ENCODE measurements around the gene SH3BGRL. TPM values are rescaled to one million over a fixed set of nuclear protein-coding genes. Genes with fewer than 3 reads are reported as not detected.
"Not testable (repeated sequence)": the region's sequence is repeated elsewhere in the genome, so short reads cannot be mapped to it uniquely, and the experiment has no call there.

The SH3BGRL gene
- total RNA-seq, 6 experiments from 2014 or later, result 12.4 to 35.3 (median 23.5) TPM

- Histone ChIP-seq H3K4me1 (no peaks in the 10 kb centered on the region), H3K36me3 (no peaks in the 10 kb centered on the region), H3K9me3 (no peaks in the 10 kb centered on the region), H3K4me3 (no peak overlapping the region), H3K27me3 (no peaks in the 10 kb centered on the region), H3K27ac (no peak overlapping the region)
- ATAC-seq (no peak), DNase-seq (no peak)
- 63% methylated on average over 2 of the region's 5 CpGs for WGBS (ENCODE audit: insufficient coverage, low coverage, low lambda C conversion rate, missing lambda C conversion rate)
- intact Hi-C loops (cut with DNase I), result no loop called here
- TF ChIP-seq POLR2A (IDR thresholded peaks at IDR 0.05) (no peak), CTCF (IDR thresholded peaks at IDR 0.05) (no peak)
Observed at GRCh38 chrX:81316163-81316562, 114.3 kb downstream of the SH3BGRL start.

- intact Hi-C loops (cut with DNase I); H3K4me3 ChIP-seq; H3K27ac ChIP-seq; H3K27me3 ChIP-seq; H3K9me3 ChIP-seq; ATAC-seq; DNase-seq; H3K36me3 ChIP-seq; H3K4me1 ChIP-seq: not testable (repeated sequence)
- 44% methylated on average over 1 of the region's 1 CpG for WGBS (ENCODE audit: insufficient coverage, low coverage, low lambda C conversion rate, missing lambda C conversion rate)
Observed at GRCh38 chrX:81331653-81332052, 129.8 kb downstream of the SH3BGRL start.

GRCh38 chrX:81336455-81337152, 134.7 kb downstream of the SH3BGRL start:
- Histone ChIP-seq H3K27ac (no peak overlapping the region), H3K4me3 (no peak overlapping the region), H3K9me3 (no peaks in the 10 kb centered on the region), H3K4me1 (no peaks in the 10 kb centered on the region), H3K27me3 (no peaks in the 10 kb centered on the region), H3K36me3 (no peaks in the 10 kb centered on the region)
- DNase-seq, result no peak
- 61% methylated on average over 2 of the region's 4 CpGs for WGBS (ENCODE audit: insufficient coverage, low coverage, low lambda C conversion rate, missing lambda C conversion rate)
- intact Hi-C loops (cut with DNase I), result no loop called here
- no peak for TF ChIP-seq CTCF (IDR thresholded peaks at IDR 0.05)
- TF ChIP-seq POLR2A (IDR thresholded peaks at IDR 0.05), result no peak
- no peak for ATAC-seq

- no peak for TF ChIP-seq CTCF (IDR thresholded peaks at IDR 0.05)
- TF ChIP-seq POLR2A (IDR thresholded peaks at IDR 0.05), result no peak
- intact Hi-C loops (cut with DNase I), result no loop called here
- Histone ChIP-seq H3K4me1 (no peaks in the 10 kb centered on the region), H3K27me3 (no peaks in the 10 kb centered on the region), H3K9me3 (no peaks in the 10 kb centered on the region), H3K4me3 (no peak overlapping the region), H3K36me3 (no peaks in the 10 kb centered on the region), H3K27ac (no peak overlapping the region)
- no CpG with 5 or more reads among the region's 3 CpGs for WGBS (ENCODE audit: insufficient coverage, low coverage, low lambda C conversion rate, missing lambda C conversion rate)
- ATAC-seq (no peak), DNase-seq (no peak)
Observed at GRCh38 chrX:81337805-81338204, 135.9 kb downstream of the SH3BGRL start.

- no peak for ATAC-seq
- no peak for DNase-seq
- no peaks in the 10 kb centered on the region for H3K36me3 ChIP-seq
- H3K4me3 ChIP-seq, result no peak overlapping the region
- TF ChIP-seq CTCF (IDR thresholded peaks at IDR 0.05), result no peak
- no peak for TF ChIP-seq POLR2A (IDR thresholded peaks at IDR 0.05)
- H3K27me3 ChIP-seq, result no peaks in the 10 kb centered on the region
- H3K27ac ChIP-seq, result no peak overlapping the region
- H3K4me1 ChIP-seq, result no peaks in the 10 kb centered on the region
- 75% methylated on average over 1 of the region's 1 CpG for WGBS (ENCODE audit: insufficient coverage, low coverage, low lambda C conversion rate, missing lambda C conversion rate)
- intact Hi-C loops (cut with DNase I), result no loop called here
- no peaks in the 10 kb centered on the region for H3K9me3 ChIP-seq
Observed at GRCh38 chrX:81338924-81339323, 137.0 kb downstream of the SH3BGRL start.

GRCh38 chrX:81345296-81345695, 143.4 kb downstream of the SH3BGRL start:
- H3K27me3 ChIP-seq; ATAC-seq; H3K9me3 ChIP-seq; intact Hi-C loops (cut with DNase I); H3K4me1 ChIP-seq; H3K4me3 ChIP-seq; H3K27ac ChIP-seq; DNase-seq; H3K36me3 ChIP-seq: not testable (repeated sequence)
- 93% methylated on average over 10 of the region's 14 CpGs for WGBS (ENCODE audit: insufficient coverage, low coverage, low lambda C conversion rate, missing lambda C conversion rate)

All from right lobe of liver (tissue), 6 donors.